ENCODE data around the gene PHC2. TPM values are rescaled to one million over a fixed set of nuclear protein-coding genes. Genes with fewer than 3 reads are reported as not detected.

The PHC2 gene
- total and polyA plus RNA-seq, 2 of the 13 experiments (the other 11 are each of a cell fraction or from before 2014, with no cell fraction given), result 52.5 to 84.9 TPM

DNA sequence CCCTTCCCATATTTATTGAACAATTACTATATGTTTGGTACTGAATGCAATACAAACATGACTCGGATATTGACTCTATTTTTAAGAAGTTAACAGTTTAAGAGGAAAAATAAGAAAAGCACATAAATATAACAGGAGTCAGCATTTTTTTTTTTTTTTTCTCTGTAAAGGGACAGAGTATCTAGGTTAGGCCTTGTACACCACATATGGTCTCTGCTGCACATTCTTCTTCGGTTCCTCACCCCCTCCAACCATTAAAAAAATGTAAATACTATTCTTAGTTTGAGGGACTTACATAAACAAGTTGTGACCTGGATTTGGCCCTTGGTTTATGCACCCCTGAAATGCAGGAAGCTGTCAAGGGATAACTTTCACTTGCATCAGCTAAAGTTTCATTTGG, 40.4 kb downstream of the PHC2 start:
- Histone ChIP-seq H3K4me1 (ENCODE audit: insufficient read depth, low read length) (peaks cover 11% of the 10 kb centered on the region; the same call in 1 of the 2 replicates), H4K20me1 (ENCODE audit: insufficient read depth, low read length) (no peaks in the 10 kb centered on the region), H3K36me3 (replicated peaks in 1 of 2; ENCODE audit: control insufficient read depth in 1 of 2, insufficient read depth in 2 of 2, low read length in 2 of 2) (no peaks in the 10 kb centered on the region), H3K9me3 (ENCODE audit: low read length) (no peaks in the 10 kb centered on the region), H3K27me3 (ENCODE audit: control insufficient read depth in 1 of 2, insufficient read depth in 2 of 2, low read length in 2 of 2) (peaks cover 0 to 3% of the 10 kb centered on the region in 2 experiments; a peak in 3 of 5 replicates), H2AFZ (ENCODE audit: low read length) (no peak overlapping the region), H3K79me2 (ENCODE audit: insufficient read depth, low read length) (no peaks in the 10 kb centered on the region), H3K27ac (ENCODE audit: extremely low read length, insufficient read depth, low read length) (no peak overlapping the region), H3K4me2 (ENCODE audit: low read depth, low read length) (no peak overlapping the region), H3K9ac (ENCODE audit: insufficient read depth, low read depth, low read length) (no peak overlapping the region), H3K4me3 (replicated peaks in 1 of 3; ENCODE audit: insufficient read depth in 1 of 3, low read depth in 2 of 3, low read length in 3 of 3) (no peak overlapping the region)
- 1% methylated on average over 2 of the region's 2 CpGs for WGBS (ENCODE audit: low lambda C conversion rate)
- no peak for FAIRE-seq
- no peak for TF ChIP-seq MYNN (CRISPR knock-in tag; IDR thresholded peaks at IDR 0.05; ENCODE audit: low read depth)
- TF ChIP-seq MAFF (IDR thresholded peaks at IDR 0.05; ENCODE audit: low read depth, low read length), result peak; percentile 77
- no peak for TF ChIP-seq PTBP1 (IDR thresholded peaks at IDR 0.05; ENCODE audit: low read depth, low read length, poor library complexity, severe bottlenecking)
- TF ChIP-seq ZNF253 (CRISPR knock-in tag; IDR thresholded peaks at IDR 0.05; ENCODE audit: borderline replicate concordance), result no peak
- peak; percentile 76 to 89 for TF ChIP-seq MAFK (conservative IDR thresholded peaks at IDR 0.05 in 1 of 2, IDR thresholded peaks at IDR 0.05 in 1 of 2; ENCODE audit: low read length in 2 of 2)
- no peak for ATAC-seq
- POLR2A ChIA-PET, result no interaction called here
- no peak for DNase-seq (ENCODE audit: low spot score)
- intact Hi-C loops (cut with micrococcal nuclease; ENCODE audit: unreplicated experiment) (no loop called here), in situ Hi-C loops (cut with HindIII; ENCODE audit: extremely low pct_ligation_motif_present, low pct_unique_long_range_greater_than_20kb) (no loop called here)
- CTCF ChIA-PET (ENCODE audit: low intra/inter-chr PET ratio, low total read pairs), result no interaction called here
- no TSS peak for BruUV-seq (replicated peaks)

DNA sequence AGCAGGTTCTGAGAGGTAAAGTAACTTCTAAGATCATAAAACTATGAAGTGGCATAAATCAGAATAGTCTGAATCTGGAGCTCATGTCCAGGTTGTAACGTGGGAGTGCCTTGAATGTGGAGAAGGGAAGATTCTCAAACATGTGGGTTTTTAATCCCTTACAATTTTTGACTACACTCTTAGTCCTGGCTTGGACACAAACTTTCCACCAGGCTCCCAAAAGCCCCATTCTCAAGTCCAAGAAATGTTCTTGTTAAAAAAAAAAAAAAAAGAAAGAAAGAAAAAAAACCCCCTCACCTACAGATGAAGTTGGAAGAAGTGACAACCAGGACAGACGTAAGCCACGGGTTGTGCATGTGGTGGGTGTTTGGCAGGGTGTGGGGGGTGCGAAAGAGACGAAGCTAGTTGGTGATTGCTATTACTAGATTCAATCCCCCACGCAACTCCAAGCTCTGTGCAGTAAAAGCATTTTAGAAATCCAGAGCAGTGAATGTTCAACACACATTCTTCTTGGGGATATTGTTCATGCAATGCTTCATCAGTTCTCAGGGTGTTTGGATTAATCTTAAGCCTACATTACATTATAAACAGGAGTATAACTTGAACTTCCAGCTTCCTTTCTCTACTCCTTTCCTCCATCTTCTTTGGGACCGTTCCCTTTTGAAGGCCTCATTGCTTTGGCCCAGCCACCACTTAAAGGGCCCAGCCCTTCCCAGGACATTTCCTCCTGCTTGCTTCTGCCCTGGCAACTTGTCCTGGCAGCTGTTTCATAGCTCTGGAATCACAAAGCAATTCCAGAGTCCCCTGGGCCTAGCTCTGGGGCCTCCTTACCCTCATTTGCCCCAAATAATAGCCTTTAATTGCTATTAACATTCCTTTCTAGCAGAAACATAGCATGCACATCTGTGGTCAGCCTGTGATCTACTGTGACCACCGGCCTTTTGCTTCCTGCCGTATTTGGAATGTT, 41.8 kb downstream of the PHC2 start:
- no peak for ATAC-seq
- H3K36me3 ChIP-seq (replicated peaks in 1 of 2; ENCODE audit: control insufficient read depth in 1 of 2, insufficient read depth in 2 of 2, low read length in 2 of 2), result no peaks in the 10 kb centered on the region
- H3K4me3 ChIP-seq (replicated peaks in 1 of 3; ENCODE audit: insufficient read depth in 1 of 3, low read depth in 2 of 3, low read length in 3 of 3), result no peak overlapping the region
- WGBS (ENCODE audit: low lambda C conversion rate), result 44% methylated on average over 9 of the region's 9 CpGs
- H3K27ac ChIP-seq (ENCODE audit: extremely low read length, insufficient read depth, low read length), result no peak overlapping the region
- no peaks in the 10 kb centered on the region for H3K9me3 ChIP-seq (ENCODE audit: low read length)
- in situ Hi-C loops (cut with HindIII; ENCODE audit: extremely low pct_ligation_motif_present, low pct_unique_long_range_greater_than_20kb), result no loop called here
- BruUV-seq (replicated peaks), result no TSS peak
- no peak overlapping the region for H3K4me2 ChIP-seq (ENCODE audit: low read depth, low read length)
- CTCF ChIA-PET (ENCODE audit: low intra/inter-chr PET ratio, low total read pairs), result no interaction called here
- H3K4me1 ChIP-seq (ENCODE audit: insufficient read depth, low read length), result peaks cover 25% of the 10 kb centered on the region
- no peak for DNase-seq (ENCODE audit: low spot score)
- no peak overlapping the region for H3K9ac ChIP-seq (ENCODE audit: insufficient read depth, low read depth, low read length)
- no peaks in the 10 kb centered on the region for H4K20me1 ChIP-seq (ENCODE audit: insufficient read depth, low read length)
- no peak overlapping the region for H2AFZ ChIP-seq (ENCODE audit: low read length)
- FAIRE-seq, result no peak
- H3K27me3 ChIP-seq (ENCODE audit: control insufficient read depth in 1 of 2, insufficient read depth in 2 of 2, low read length in 2 of 2), result peaks cover 0 to 3% of the 10 kb centered on the region in 2 experiments; a peak in 3 of 5 replicates
- intact Hi-C loops (cut with micrococcal nuclease; ENCODE audit: unreplicated experiment), result no loop called here
- no peaks in the 10 kb centered on the region for H3K79me2 ChIP-seq (ENCODE audit: insufficient read depth, low read length)
- POLR2A ChIA-PET, result no interaction called here
- TF ChIP-seq ADNP (CRISPR knock-in tag; IDR thresholded peaks at IDR 0.05) (no peak), ZNF546 (CRISPR knock-in tag; conservative IDR thresholded peaks at IDR 0.05) (no peak), ZMAT3 (CRISPR knock-in tag; conservative IDR thresholded peaks at IDR 0.05) (no peak), RFX1 (IDR thresholded peaks at IDR 0.05) (no peak), DNMT3B (CRISPR knock-in tag; conservative IDR thresholded peaks at IDR 0.05) (no peak), ZNF530 (CRISPR knock-in tag; IDR thresholded peaks at IDR 0.05; ENCODE audit: low read depth) (no peak), TCF12 (IDR thresholded peaks at IDR 0.05) (no peak), TCF12 (CRISPR knock-in tag; IDR thresholded peaks at IDR 0.05) (no peak), ISL2 (CRISPR knock-in tag; IDR thresholded peaks at IDR 0.05) (no peak)
- TF ChIP-seq, protein P1, sequence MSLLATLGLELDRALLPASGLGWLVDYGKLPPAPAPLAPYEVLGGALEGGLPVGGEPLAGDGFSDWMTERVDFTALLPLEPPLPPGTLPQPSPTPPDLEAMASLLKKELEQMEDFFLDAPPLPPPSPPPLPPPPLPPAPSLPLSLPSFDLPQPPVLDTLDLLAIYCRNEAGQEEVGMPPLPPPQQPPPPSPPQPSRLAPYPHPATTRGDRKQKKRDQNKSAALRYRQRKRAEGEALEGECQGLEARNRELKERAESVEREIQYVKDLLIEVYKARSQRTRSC (CRISPR knock-in tag; IDR thresholded peaks at IDR 0.05; ENCODE audit: low read depth), result no peak
- TF ChIP-seq, protein P2, sequence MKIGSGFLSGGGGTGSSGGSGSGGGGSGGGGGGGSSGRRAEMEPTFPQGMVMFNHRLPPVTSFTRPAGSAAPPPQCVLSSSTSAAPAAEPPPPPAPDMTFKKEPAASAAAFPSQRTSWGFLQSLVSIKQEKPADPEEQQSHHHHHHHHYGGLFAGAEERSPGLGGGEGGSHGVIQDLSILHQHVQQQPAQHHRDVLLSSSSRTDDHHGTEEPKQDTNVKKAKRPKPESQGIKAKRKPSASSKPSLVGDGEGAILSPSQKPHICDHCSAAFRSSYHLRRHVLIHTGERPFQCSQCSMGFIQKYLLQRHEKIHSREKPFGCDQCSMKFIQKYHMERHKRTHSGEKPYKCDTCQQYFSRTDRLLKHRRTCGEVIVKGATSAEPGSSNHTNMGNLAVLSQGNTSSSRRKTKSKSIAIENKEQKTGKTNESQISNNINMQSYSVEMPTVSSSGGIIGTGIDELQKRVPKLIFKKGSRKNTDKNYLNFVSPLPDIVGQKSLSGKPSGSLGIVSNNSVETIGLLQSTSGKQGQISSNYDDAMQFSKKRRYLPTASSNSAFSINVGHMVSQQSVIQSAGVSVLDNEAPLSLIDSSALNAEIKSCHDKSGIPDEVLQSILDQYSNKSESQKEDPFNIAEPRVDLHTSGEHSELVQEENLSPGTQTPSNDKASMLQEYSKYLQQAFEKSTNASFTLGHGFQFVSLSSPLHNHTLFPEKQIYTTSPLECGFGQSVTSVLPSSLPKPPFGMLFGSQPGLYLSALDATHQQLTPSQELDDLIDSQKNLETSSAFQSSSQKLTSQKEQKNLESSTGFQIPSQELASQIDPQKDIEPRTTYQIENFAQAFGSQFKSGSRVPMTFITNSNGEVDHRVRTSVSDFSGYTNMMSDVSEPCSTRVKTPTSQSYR (CRISPR knock-in tag; IDR thresholded peaks at IDR 0.05; ENCODE audit: borderline replicate concordance), result no peak

Measured in HepG2 (cell line).